T-cell (primary cell): Measurements from ENCODE around the gene MYADML2. TPM values are rescaled to one million over a fixed set of nuclear protein-coding genes. Genes with fewer than 3 reads are reported as not detected.

Experiments used
- ATAC-seq, 4 experiments: fragments of 200-7000 bp in 3 of 4; fragments of 150-1000 bp in 1 of 4; cut with Tn5 transposase; replicated peaks in 1 of 4; 1 replicate in 3 of 4; 2 replicates in 1 of 4; pipeline ENCODE4 v1.10.0; 2021; ENCODE audit warnings: moderate library complexity in 3 of 4, mild to moderate bottlenecking in 2 of 4, moderate number of reproducible peaks in 1 of 4
- CTCF ChIA-PET, 2 donors: fragments of 300-600 bp; sonication (Branson Sonifier 250); formaldehyde crosslinking; loops; one replicate each; lab custom pipeline; 2022; ENCODE audit warnings: antibody characterized with exemption in 2 of 2; lab: Charles Lee
- POLR2A ChIA-PET, 2 donors: fragments of 300-600 bp; sonication (Branson Sonifier 250); formaldehyde crosslinking; loops; one replicate each; lab custom pipeline; 2022; ENCODE audit warnings: antibody characterized with exemption in 2 of 2; lab: Charles Lee
- DNase-seq, 35 experiments: peaks; one replicate each; pipeline versions ENCODE4 v3.0.0 to v3.0.0-alpha.2; 2013 to 2023
- H3K27ac ChIP-seq: one replicate; pipeline ENCODE4 v1.5.1; 2013; ENCODE audit warnings: low read length
- H3K27me3 ChIP-seq, 2 experiments: replicated peaks in 1 of 2; 1 replicate in 1 of 2; 2 replicates in 1 of 2; pipeline versions ENCODE4 v1.6.1 to v1.7.0; 2013; ENCODE audit warnings: low read length in 1 of 2, mixed read lengths in 1 of 2; ENCODE audit not compliant: control insufficient read depth in 2 of 2, insufficient read depth in 2 of 2; ENCODE audit errors: extremely low read depth in 1 of 2
- H3K36me3 ChIP-seq, 2 donors: 1 replicate in 1 of 2; 2 replicates in 1 of 2; pipeline versions ENCODE4 v1.6.1 to v1.7.0; 2013; ENCODE audit warnings: low read length in 1 of 2; ENCODE audit not compliant: control insufficient read depth in 2 of 2, insufficient read depth in 1 of 2; ENCODE audit errors: extremely low read depth in 1 of 2
- H3K4me1 ChIP-seq, 2 experiments: 1 replicate in 1 of 2; 2 replicates in 1 of 2; pipeline versions ENCODE4 v1.6.1 to v1.7.0; 2013; ENCODE audit warnings: low read length in 2 of 2, mixed read lengths in 1 of 2; ENCODE audit not compliant: insufficient read depth in 2 of 2, control insufficient read depth in 1 of 2; ENCODE audit errors: extremely low read depth in 1 of 2
- H3K4me3 ChIP-seq, 2 donors: 1 replicate in 1 of 2; 2 replicates in 1 of 2; pipeline versions ENCODE4 v1.5.1 to v1.7.0; 2013; ENCODE audit warnings: mild to moderate bottlenecking in 2 of 2, low read length in 1 of 2, moderate library complexity in 1 of 2; ENCODE audit not compliant: control insufficient read depth in 1 of 2; ENCODE audit errors: extremely low read depth in 1 of 2
- H3K9me3 ChIP-seq: 2 replicates; pipeline ENCODE4 v1.7.0; 2013
- H3K27ac Mint-ChIP-seq, 2 donors: one replicate each; pipeline ENCODE4 v1.8.0; 2020 to 2021; ENCODE audit warnings: mild to moderate bottlenecking in 2 of 2, mixed read lengths in 2 of 2
- H3K27me3 Mint-ChIP-seq, 2 donors: one replicate each; pipeline ENCODE4 v1.8.0; 2021 to 2022; ENCODE audit warnings: mixed read lengths in 2 of 2
- H3K36me3 Mint-ChIP-seq: one replicate; pipeline ENCODE4 v1.8.0; 2021; ENCODE audit warnings: mixed read lengths
- H3K4me1 Mint-ChIP-seq, 3 donors: one replicate each; pipeline ENCODE4 v1.8.0; 2020 to 2022; ENCODE audit warnings: mixed read lengths in 3 of 3, mild to moderate bottlenecking in 1 of 3
- H3K4me3 Mint-ChIP-seq, 3 donors: one replicate each; pipeline ENCODE4 v1.8.0; 2020 to 2022; ENCODE audit warnings: mild to moderate bottlenecking in 3 of 3, mixed read lengths in 3 of 3, moderate library complexity in 3 of 3
- H3K9me3 Mint-ChIP-seq, 3 donors: one replicate each; pipeline ENCODE4 v1.8.0; 2020 to 2022; ENCODE audit warnings: mixed read lengths in 3 of 3
- WGBS: methylation state at CpG from one replicate; pipeline ENCODE4 v1.1.5; 2013; ENCODE audit warnings: missing lambda C conversion rate; ENCODE audit not compliant: insufficient coverage; 5-methylcytosine and 5-hydroxymethylcytosine counted together
- total RNA-seq, 35 experiments: library from RNA in 6 of 35; stranded (reverse) in 6 of 35; fragments of 120-200 nt in 1 of 35; gene quantifications; one replicate each; pipeline versions ENCODE4 v1.2.1 to v1.2.4 and lab custom pipeline; 2013 to 2026

The MYADML2 gene
- total RNA-seq = not detected
- not detected for total RNA-seq (2013)
- total RNA-seq (lab: John Stamatoyannopoulos, UW) = 0 to 0.05 (median 0) reads per million in 29 experiments

GRCh38 chr17:81947189-81947588, at the start of gene MYADML2:
Gene MYADML2, minus strand, starts transcription at chr17:81947233. Its CDS starts 5,492 bp downstream, at chr17:81941741.
- Histone ChIP-seq H3K4me3 (no peak within 1 kb of the TSS), H3K36me3 (no peaks in the 10 kb centered on the region), H3K27ac (no peak within 1 kb of the TSS), H3K9me3 (no peaks in the 10 kb centered on the region), H3K4me1 (no peaks in the 10 kb centered on the region), H3K27me3 (peaks cover 0 to 18% of the 10 kb centered on the region in 2 experiments)
- Mint-ChIP-seq H3K27ac (peak within 1 kb of the TSS in 1 of 2 donors; percentile 7), H3K27me3 (peaks cover 0 to 6% of the 10 kb centered on the region in 2 donors), H3K4me1 (peaks cover 0 to 8% (median 6%) of the 10 kb centered on the region in 3 donors), H3K9me3 (no peaks in the 10 kb centered on the region), H3K36me3 (no peaks in the 10 kb centered on the region), H3K4me3 (no peak within 1 kb of the TSS)
- WGBS = 87% methylated on average over 4 of the region's 13 CpGs
- ChIA-PET POLR2A (no interaction called here), CTCF (no interaction called here)
- DNase-seq (no peak), ATAC-seq (no peak)

- peaks cover 3% of the 10 kb centered on the region for H3K36me3 Mint-ChIP-seq
- Histone ChIP-seq H3K4me3 (no peak overlapping the region), H3K27me3 (no peaks in the 10 kb centered on the region), H3K36me3 (peaks cover 0 to 5% of the 10 kb centered on the region in 2 donors), H3K9me3 (no peaks in the 10 kb centered on the region), H3K27ac (no peak overlapping the region), H3K4me1 (no peaks in the 10 kb centered on the region)
- WGBS = 94% methylated on average over 27 of the region's 28 CpGs
- no peaks in the 10 kb centered on the region for H3K9me3 Mint-ChIP-seq
- no peak for DNase-seq
- H3K4me3 Mint-ChIP-seq = no peak overlapping the region
- POLR2A ChIA-PET = no interaction called here
- no peaks in the 10 kb centered on the region for H3K4me1 Mint-ChIP-seq
- no peak overlapping the region for H3K27ac Mint-ChIP-seq
- no peak for ATAC-seq
- no peaks in the 10 kb centered on the region for H3K27me3 Mint-ChIP-seq
- CTCF ChIA-PET = no interaction called here
These were observed 49.3 kb upstream of the MYADML2 start for GRCh38 chr17:81996232-81996756.

- no peaks in the 10 kb centered on the region for H3K4me1 ChIP-seq
- Mint-ChIP-seq H3K27ac (no peak overlapping the region), H3K36me3 (peaks cover 5% of the 10 kb centered on the region), H3K9me3 (no peaks in the 10 kb centered on the region), H3K4me1 (peaks cover 2% of the 10 kb centered on the region in 3 donors), H3K27me3 (no peaks in the 10 kb centered on the region), H3K4me3 (no peak overlapping the region)
- H3K27me3 ChIP-seq = no peaks in the 10 kb centered on the region
- DNase-seq (no peak), ATAC-seq (no peak)
- WGBS = 94% methylated on average over 28 of the region's 29 CpGs
- no peaks in the 10 kb centered on the region for H3K9me3 ChIP-seq
- ChIA-PET CTCF (no interaction called here), POLR2A (no interaction called here)
- H3K4me3 ChIP-seq = no peak overlapping the region
- no peak overlapping the region for H3K27ac ChIP-seq
- H3K36me3 ChIP-seq = peaks cover 0 to 5% of the 10 kb centered on the region in 2 donors
These were observed 48.6 kb upstream of the MYADML2 start for GRCh38 chr17:81995463-81996231.

- H3K4me3 ChIP-seq = no peak overlapping the region
- ATAC-seq (no peak), DNase-seq (no peak)
- no peak overlapping the region for H3K4me3 Mint-ChIP-seq
- no peaks in the 10 kb centered on the region for H3K27me3 ChIP-seq
- peaks cover 8% of the 10 kb centered on the region for H3K36me3 Mint-ChIP-seq
- ChIA-PET CTCF (no interaction called here), POLR2A (no interaction called here)
- no peaks in the 10 kb centered on the region for H3K9me3 ChIP-seq
- peaks cover 4 to 6% (median 4%) of the 10 kb centered on the region in 3 donors for H3K4me1 Mint-ChIP-seq
- H3K27ac ChIP-seq = no peak overlapping the region
- no peaks in the 10 kb centered on the region for H3K4me1 ChIP-seq
- peaks cover 0 to 5% of the 10 kb centered on the region in 2 donors for H3K36me3 ChIP-seq
- 96% methylated on average over 26 of the region's 39 CpGs for WGBS
- H3K27me3 Mint-ChIP-seq = no peaks in the 10 kb centered on the region
- H3K27ac Mint-ChIP-seq = no peak overlapping the region
- H3K9me3 Mint-ChIP-seq = no peaks in the 10 kb centered on the region
These were observed 47.8 kb upstream of the MYADML2 start for GRCh38 chr17:81994593-81995462.

GRCh38 chr17:81993729-81994592, 46.9 kb upstream of the MYADML2 start:
- Mint-ChIP-seq H3K4me3 (no peak overlapping the region), H3K36me3 (peaks cover 8% of the 10 kb centered on the region), H3K27me3 (no peaks in the 10 kb centered on the region), H3K27ac (no peak overlapping the region), H3K9me3 (no peaks in the 10 kb centered on the region), H3K4me1 (peaks cover 4 to 6% (median 4%) of the 10 kb centered on the region in 3 donors)
- no peak overlapping the region for H3K27ac ChIP-seq
- ChIA-PET POLR2A (no interaction called here), CTCF (no interaction called here)
- ATAC-seq (no peak), DNase-seq (no peak)
- no peaks in the 10 kb centered on the region for H3K27me3 ChIP-seq
- H3K4me3 ChIP-seq = no peak overlapping the region
- no peaks in the 10 kb centered on the region for H3K4me1 ChIP-seq
- peaks cover 4 to 5% of the 10 kb centered on the region in 2 donors for H3K36me3 ChIP-seq
- no peaks in the 10 kb centered on the region for H3K9me3 ChIP-seq
- WGBS = 94% methylated on average over 34 of the region's 37 CpGs
